PC-3 (cell line): Measurements from ENCODE around the gene MARK4.

Experiments
- CTCF ChIP-seq: fragments of 300-600 bp; sonication (generic); conservative IDR thresholded peaks from 2 replicates; pipeline ENCODE4 v1.5.1; 2017; ENCODE audit warnings: antibody characterized with exemption, low read depth, mild to moderate bottlenecking, low read length
- EZH2 ChIP-seq: fragments of 300-600 bp; sonication (generic); IDR thresholded peaks from one replicate; pipeline ENCODE4 v1.6.1; 2017; ENCODE audit warnings: antibody characterized with exemption, mild to moderate bottlenecking, low read length; ENCODE audit not compliant: unreplicated experiment

GRCh38 chr19:45311621-45312020, 60.5 kb downstream of the MARK4 start:
- TF ChIP-seq CTCF (no peak), EZH2 (no peak)
